Upper lobe of left lung (tissue), 6 donors: ENCODE results near the gene TBX18. TPM values are rescaled to one million over a fixed set of nuclear protein-coding genes. Genes with fewer than 3 reads are reported as not detected.

ENCODE experiments used
- ATAC-seq, 2 donors: fragments of 200-7000 bp; cut with Tn5 transposase; one replicate each; pipeline ENCODE4 v1.9.1; 2022; ENCODE audit warnings: mild to moderate bottlenecking in 2 of 2, moderate library complexity in 2 of 2; ENCODE audit not compliant: low FRiP score in 2 of 2
- DNase-seq, 2 donors: peaks; one replicate each; pipeline ENCODE4 v3.0.0-alpha.2; 2019 to 2020
- H3K27ac ChIP-seq, 4 donors: fragments of 200-600 bp; sonication (generic); one replicate each; pipeline ENCODE4 v1.5.1; 2016 to 2019
- H3K27me3 ChIP-seq, 4 donors: fragments of 200-600 bp; sonication (generic); one replicate each; pipeline ENCODE4 v1.5.1; 2017 to 2019
- H3K36me3 ChIP-seq, 4 donors: fragments of 200-600 bp; sonication (generic); one replicate each; pipeline ENCODE4 v1.5.1; 2016 to 2019
- H3K4me1 ChIP-seq, 4 donors: fragments of 200-600 bp; sonication (generic); one replicate each; pipeline ENCODE4 v1.5.1; 2018 to 2019
- H3K4me3 ChIP-seq, 4 donors: fragments of 200-600 bp; sonication (generic); one replicate each; pipeline ENCODE4 v1.5.1; 2017 to 2019; ENCODE audit warnings: mild to moderate bottlenecking in 2 of 4, moderate library complexity in 1 of 4
- H3K9me3 ChIP-seq, 4 donors: fragments of 200-600 bp; sonication (generic); one replicate each; pipeline ENCODE4 v1.5.1; 2018 to 2019
- CTCF ChIP-seq, 6 experiments: fragments of 450-650 bp in 4 of 6; fragments of 200-600 bp in 2 of 6; sonication (generic) in 2 of 6; IDR thresholded peaks; one replicate each; pipeline ENCODE4 v1.5.1; 2016 to 2019; ENCODE audit warnings: antibody characterized with exemption in 6 of 6
- EP300 ChIP-seq, 4 donors: sonication (generic); formaldehyde crosslinking; IDR thresholded peaks; one replicate each; pipeline ENCODE4 v1.5.1; 2017; ENCODE audit warnings: antibody characterized with exemption in 4 of 4, control low read depth in 2 of 4
- POLR2A ChIP-seq, 4 donors: fragments of 450-650 bp; IDR thresholded peaks; one replicate each; pipeline ENCODE4 v1.5.1; 2016 to 2017; ENCODE audit warnings: antibody characterized with exemption in 4 of 4, mild to moderate bottlenecking in 2 of 4
- POLR2AphosphoS5 ChIP-seq, 2 donors: sonication (generic); formaldehyde crosslinking; IDR thresholded peaks; one replicate each; pipeline ENCODE4 v1.5.1; 2017; ENCODE audit warnings: antibody characterized with exemption in 2 of 2
- WGBS, 2 donors: methylation state at CpG; one replicate each; pipeline ENCODE4 v1.1.5; 2017 to 2018; 5-methylcytosine and 5-hydroxymethylcytosine counted together
- total RNA-seq, 6 donors: library from RNA; depleted of rRNA in 4 of 6; stranded (reverse); fragments of >200 nt in 4 of 6; gene quantifications; one replicate each; pipeline versions ENCODE4 v1.1.0 to v1.2.1, GENCODE V29; 2016 to 2021
- donor health status: DM: no; HTN: no; CAD: no; lungs with moderate emphysema.
- donor health status: DM: no; HTN: yes; CAD: no; lungs with severe emphysema.

The TBX18 gene
- total RNA-seq, 6 donors from 2014 or later: 0.20 to 0.49 (median 0.44) TPM; not detected in 3

GRCh38 chr6:84709121-84709520 is 55.3 kb downstream of the TBX18 start:
- TF ChIP-seq POLR2AphosphoS5 (IDR thresholded peaks at IDR 0.05): no peak
- no peak for TF ChIP-seq CTCF (IDR thresholded peaks at IDR 0.05)
- TF ChIP-seq POLR2A (IDR thresholded peaks at IDR 0.05): no peak
- no peak for TF ChIP-seq EP300 (IDR thresholded peaks at IDR 0.05)
- Histone ChIP-seq H3K4me1 (no peaks in the 10 kb centered on the region), H3K36me3 (no peaks in the 10 kb centered on the region), H3K9me3 (no peaks in the 10 kb centered on the region), H3K27ac (no peak overlapping the region), H3K4me3 (no peak overlapping the region), H3K27me3 (no peaks in the 10 kb centered on the region)
- WGBS, 2 donors: 29 to 58% methylated on average over 1 of the region's 1 CpG
- no peak for DNase-seq
- no peak for ATAC-seq

GRCh38 chr6:84707171-84707570 is 57.2 kb downstream of the TBX18 start:
- no peak for ATAC-seq
- no peaks in the 10 kb centered on the region for H3K36me3 ChIP-seq
- H3K27me3 ChIP-seq: no peaks in the 10 kb centered on the region
- no peaks in the 10 kb centered on the region for H3K9me3 ChIP-seq
- H3K4me1 ChIP-seq: no peaks in the 10 kb centered on the region
- no peak for DNase-seq
- H3K4me3 ChIP-seq: no peak overlapping the region
- no peak overlapping the region for H3K27ac ChIP-seq
- WGBS, 2 donors: 81 to 84% methylated on average over 2 to 3 of the region's 3 CpGs
- TF ChIP-seq POLR2A (IDR thresholded peaks at IDR 0.05) (no peak), POLR2AphosphoS5 (IDR thresholded peaks at IDR 0.05) (no peak), EP300 (IDR thresholded peaks at IDR 0.05) (no peak), CTCF (IDR thresholded peaks at IDR 0.05) (no peak)

- WGBS, 2 donors: 74 to 85% methylated on average over 1 of the region's 1 CpG
- TF ChIP-seq POLR2AphosphoS5 (IDR thresholded peaks at IDR 0.05) (no peak), POLR2A (IDR thresholded peaks at IDR 0.05) (no peak), CTCF (IDR thresholded peaks at IDR 0.05) (no peak), EP300 (IDR thresholded peaks at IDR 0.05) (no peak)
- no peaks in the 10 kb centered on the region for H3K36me3 ChIP-seq
- H3K27me3 ChIP-seq: no peaks in the 10 kb centered on the region
- H3K9me3 ChIP-seq: no peaks in the 10 kb centered on the region
- DNase-seq (no peak), ATAC-seq (no peak)
- no peak overlapping the region for H3K4me3 ChIP-seq
- H3K4me1 ChIP-seq: no peaks in the 10 kb centered on the region
- H3K27ac ChIP-seq: no peak overlapping the region
These were observed 68.2 kb downstream of the TBX18 start for GRCh38 chr6:84696166-84696565.

- ATAC-seq: no peak
- no peaks in the 10 kb centered on the region for H3K36me3 ChIP-seq
- no peak overlapping the region for H3K4me3 ChIP-seq
These were observed 72.3 kb downstream of the TBX18 start for GRCh38 chr6:84691978-84692623.

GRCh38 chr6:84688141-84688873 is 76.1 kb downstream of the TBX18 start:
- Histone ChIP-seq H3K4me1 (no peaks in the 10 kb centered on the region), H3K27me3 (no peaks in the 10 kb centered on the region), H3K9me3 (peaks cover 0 to 6% (median 0%) of the 10 kb centered on the region in 4 donors), H3K4me3 (no peak overlapping the region), H3K27ac (no peak overlapping the region), H3K36me3 (no peaks in the 10 kb centered on the region)
- DNase-seq (no peak), ATAC-seq (no peak)
- TF ChIP-seq EP300 (IDR thresholded peaks at IDR 0.05) (no peak), POLR2AphosphoS5 (IDR thresholded peaks at IDR 0.05) (no peak), CTCF (IDR thresholded peaks at IDR 0.05) (no peak), POLR2A (IDR thresholded peaks at IDR 0.05) (no peak)
- WGBS, 2 donors: 31 to 36% methylated on average over 7 of the region's 7 CpGs

More at GRCh38 chr6:84691978-84692623, 72.3 kb downstream of the TBX18 start:
- H3K4me1 ChIP-seq: no peaks in the 10 kb centered on the region
- TF ChIP-seq POLR2AphosphoS5 (IDR thresholded peaks at IDR 0.05): no peak
- no peaks in the 10 kb centered on the region for H3K27me3 ChIP-seq
- no peak for DNase-seq
- H3K27ac ChIP-seq: no peak overlapping the region
- H3K9me3 ChIP-seq: no peaks in the 10 kb centered on the region
- 89 to 92% methylated on average over 2 of the region's 2 CpGs for WGBS, 2 donors
